ENCODE data around the gene NAA11.

NAA11 gene

DNA sequence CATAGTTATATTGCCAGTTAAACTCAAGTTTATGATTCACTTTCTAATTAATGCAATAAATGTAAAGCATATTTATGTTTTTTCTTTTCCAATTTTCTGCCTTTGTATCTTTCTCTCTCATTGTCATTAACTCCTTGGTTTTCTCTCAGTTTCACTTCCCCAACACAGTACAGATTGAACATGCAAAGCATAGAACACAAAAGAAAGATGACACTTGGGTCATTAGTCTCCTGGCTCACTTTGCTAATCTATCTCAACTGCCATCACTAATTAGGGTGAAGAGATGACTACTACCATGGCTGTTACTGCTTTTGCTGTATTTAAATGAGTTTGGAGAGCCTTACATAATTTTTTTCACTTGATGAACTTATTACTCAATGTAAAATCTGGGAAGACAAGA, 12.3 kb upstream of the NAA11 start:
- H3K4me3 ChIP-seq (ENCODE audit: low read depth, low read length), result no peak overlapping the region
- in situ Hi-C loops (cut with HindIII; ENCODE audit: low sequenced_read_pairs), result no loop called here
- TF ChIP-seq, protein P1, sequence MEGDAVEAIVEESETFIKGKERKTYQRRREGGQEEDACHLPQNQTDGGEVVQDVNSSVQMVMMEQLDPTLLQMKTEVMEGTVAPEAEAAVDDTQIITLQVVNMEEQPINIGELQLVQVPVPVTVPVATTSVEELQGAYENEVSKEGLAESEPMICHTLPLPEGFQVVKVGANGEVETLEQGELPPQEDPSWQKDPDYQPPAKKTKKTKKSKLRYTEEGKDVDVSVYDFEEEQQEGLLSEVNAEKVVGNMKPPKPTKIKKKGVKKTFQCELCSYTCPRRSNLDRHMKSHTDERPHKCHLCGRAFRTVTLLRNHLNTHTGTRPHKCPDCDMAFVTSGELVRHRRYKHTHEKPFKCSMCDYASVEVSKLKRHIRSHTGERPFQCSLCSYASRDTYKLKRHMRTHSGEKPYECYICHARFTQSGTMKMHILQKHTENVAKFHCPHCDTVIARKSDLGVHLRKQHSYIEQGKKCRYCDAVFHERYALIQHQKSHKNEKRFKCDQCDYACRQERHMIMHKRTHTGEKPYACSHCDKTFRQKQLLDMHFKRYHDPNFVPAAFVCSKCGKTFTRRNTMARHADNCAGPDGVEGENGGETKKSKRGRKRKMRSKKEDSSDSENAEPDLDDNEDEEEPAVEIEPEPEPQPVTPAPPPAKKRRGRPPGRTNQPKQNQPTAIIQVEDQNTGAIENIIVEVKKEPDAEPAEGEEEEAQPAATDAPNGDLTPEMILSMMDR (IDR thresholded peaks at IDR 0.05; ENCODE audit: low read depth, low read length, missing control alignments), result no peak
- no peak for DNase-seq (ENCODE audit: low read depth)

DNA sequence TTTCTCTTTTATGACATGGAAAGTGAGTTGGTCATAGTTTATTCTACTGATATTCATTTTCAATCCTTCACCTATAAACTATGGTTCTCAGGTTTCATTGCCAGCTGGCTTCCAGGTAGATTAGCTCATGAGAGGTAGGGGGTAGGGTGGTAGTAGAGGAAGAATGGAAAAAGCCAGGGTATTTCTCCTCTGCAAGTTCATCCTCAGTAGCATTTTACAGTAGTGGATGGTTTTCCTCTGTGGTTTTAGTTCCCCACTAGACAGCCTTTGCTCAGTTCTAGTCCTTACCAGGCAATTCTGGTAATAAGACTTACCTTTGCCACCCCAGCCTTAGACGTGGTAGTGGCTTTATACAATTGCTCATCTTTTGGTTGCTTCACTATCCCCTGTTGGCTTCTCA, 8.9 kb upstream of the NAA11 start:
- no peak overlapping the region for H3K4me3 ChIP-seq (ENCODE audit: low read depth, low read length)
- TF ChIP-seq, protein P1 (IDR thresholded peaks at IDR 0.05; ENCODE audit: low read depth, low read length, missing control alignments), result no peak
- no peak for DNase-seq (ENCODE audit: low read depth)
- in situ Hi-C loops (cut with HindIII; ENCODE audit: low sequenced_read_pairs), result no loop called here

DNA sequence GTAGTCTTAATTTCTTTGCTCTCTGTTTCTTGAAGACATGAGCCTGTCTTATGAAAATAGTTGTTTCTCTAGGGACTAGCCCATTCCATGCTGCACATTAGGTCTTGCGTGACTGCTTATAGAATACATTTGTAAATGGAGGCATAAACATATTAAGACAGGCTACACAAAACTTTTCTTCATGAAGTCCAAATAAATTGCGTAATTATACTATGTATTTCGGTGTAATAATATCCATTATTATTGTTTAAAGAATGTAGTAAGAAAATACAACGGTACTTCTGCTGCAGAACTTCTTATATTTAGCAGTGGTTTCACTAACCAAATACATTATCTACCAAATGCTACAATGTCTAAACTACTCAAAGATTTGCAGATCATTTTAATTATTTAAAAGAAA, 8.5 kb upstream of the NAA11 start:
- DNase-seq (ENCODE audit: low read depth), result no peak
- H3K4me3 ChIP-seq (ENCODE audit: low read depth, low read length), result no peak overlapping the region
- in situ Hi-C loops (cut with HindIII; ENCODE audit: low sequenced_read_pairs), result no loop called here
- TF ChIP-seq, protein P1 (IDR thresholded peaks at IDR 0.05; ENCODE audit: low read depth, low read length, missing control alignments), result no peak

DNA sequence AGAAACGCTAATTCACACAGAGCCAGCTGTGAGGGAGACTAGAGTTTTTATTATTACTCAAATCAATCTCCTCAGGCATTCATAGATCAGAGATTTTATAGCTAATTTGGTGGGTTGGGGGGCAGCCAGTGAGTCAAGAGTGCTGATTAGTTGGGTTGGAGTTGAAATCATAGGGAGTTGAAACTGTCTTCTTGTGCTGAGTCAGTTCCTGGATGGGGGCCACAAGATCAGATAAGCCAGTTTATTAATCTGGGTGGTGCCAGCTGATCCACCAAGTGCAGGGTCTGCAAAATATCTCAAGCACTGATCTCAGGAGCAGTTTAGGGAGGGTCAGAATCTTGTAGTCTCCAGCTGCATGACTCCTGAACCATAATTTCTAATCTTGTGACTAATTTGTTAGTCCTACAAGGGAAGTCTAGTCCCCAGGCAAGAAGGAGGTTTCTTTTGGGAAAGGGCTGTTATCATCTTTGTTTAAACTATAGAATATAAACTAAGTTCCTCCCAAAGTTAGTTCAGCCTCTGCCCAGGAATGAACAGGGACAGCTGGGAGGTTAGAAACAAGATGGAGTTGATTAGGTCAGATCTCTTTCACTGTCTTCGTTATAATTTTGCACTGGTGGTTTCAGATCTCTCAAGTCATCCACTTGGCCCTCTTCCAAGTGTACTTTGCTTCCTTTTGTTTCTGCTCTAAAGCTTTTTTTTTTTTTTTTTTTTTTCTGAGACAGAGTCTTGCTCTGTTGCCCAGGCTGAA, 5.4 kb upstream of the NAA11 start:
- DNase-seq (ENCODE audit: low read depth), result no peak
- H3K4me3 ChIP-seq (ENCODE audit: low read depth, low read length), result no peak overlapping the region
- TF ChIP-seq, protein P1 (IDR thresholded peaks at IDR 0.05; ENCODE audit: low read depth, low read length, missing control alignments), result no peak
- in situ Hi-C loops (cut with HindIII; ENCODE audit: low sequenced_read_pairs), result no loop called here

DNA sequence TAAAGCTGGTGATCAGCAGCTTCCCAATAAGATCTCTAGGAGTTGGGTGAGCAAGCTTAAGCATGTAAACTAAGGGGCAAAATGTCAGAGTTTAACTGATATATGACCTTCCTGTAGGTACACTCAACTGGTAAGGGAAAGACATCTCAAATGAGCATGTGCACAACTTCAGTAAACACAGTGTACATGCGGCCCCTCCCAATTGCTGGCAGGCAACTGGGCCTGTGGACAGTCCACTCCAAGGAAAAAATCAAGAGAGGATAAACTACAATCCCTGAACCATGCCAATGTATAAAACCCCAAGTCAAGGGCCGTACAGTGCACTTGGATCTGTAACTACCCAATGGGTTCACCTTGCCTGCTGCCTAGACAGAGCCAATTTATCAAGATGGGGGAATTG, 4.9 kb upstream of the NAA11 start:
- no peak overlapping the region for H3K4me3 ChIP-seq (ENCODE audit: low read depth, low read length)
- in situ Hi-C loops (cut with HindIII; ENCODE audit: low sequenced_read_pairs), result no loop called here
- no peak for DNase-seq (ENCODE audit: low read depth)
- TF ChIP-seq, protein P1 (IDR thresholded peaks at IDR 0.05; ENCODE audit: low read depth, low read length, missing control alignments), result no peak

DNA sequence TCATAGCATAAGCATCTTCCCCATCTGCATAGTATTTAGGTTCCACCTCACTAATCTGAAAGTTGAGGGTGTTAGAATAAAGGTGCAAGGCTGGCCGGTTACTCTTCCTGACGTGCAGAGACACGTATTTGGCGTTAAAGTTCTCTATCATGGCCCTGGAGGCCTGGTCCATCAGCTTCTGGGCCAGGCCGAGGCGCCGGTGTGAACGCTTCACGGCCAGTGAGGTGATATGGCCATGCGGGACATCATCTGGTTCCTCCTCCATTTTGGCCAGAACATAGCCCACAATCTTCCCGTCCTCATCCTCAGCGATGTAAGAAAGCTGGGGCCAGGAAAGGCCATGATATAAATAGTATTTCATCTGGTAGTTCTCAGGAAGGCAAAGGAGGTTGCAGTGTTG, 425 bp downstream of the NAA11 start:
- in situ Hi-C loops (cut with HindIII; ENCODE audit: low sequenced_read_pairs), result no loop called here
- no peak for DNase-seq (ENCODE audit: low read depth)
- no peak overlapping the region for H3K4me3 ChIP-seq (ENCODE audit: low read depth, low read length)
- TF ChIP-seq, protein P1 (IDR thresholded peaks at IDR 0.05; ENCODE audit: low read depth, low read length, missing control alignments), result no peak

All from astrocyte of the cerebellum (primary cell).